HPDE6-E6E7 (cell line): ENCODE measurements around the gene PPP1R12B.
"Not testable (repeated sequence)": the region's sequence is repeated elsewhere in the genome, so short reads cannot be mapped to it uniquely, and the experiment has no call there.

Experiments
- DNase-seq: peaks from one replicate; pipeline ENCODE4 v3.0.0; 2011; ENCODE audit warnings: missing footprints; ENCODE audit errors: extremely low spot score

The PPP1R12B gene

GRCh38 chr1:202398439-202398838 lies 49.9 kb downstream of the PPP1R12B start:
- not testable (repeated sequence) for DNase-seq

GRCh38 chr1:202401771-202402170 lies 53.3 kb downstream of the PPP1R12B start:
- not testable (repeated sequence) for DNase-seq

GRCh38 chr1:202403381-202403780 lies 54.9 kb downstream of the PPP1R12B start:
- not testable (repeated sequence) for DNase-seq

GRCh38 chr1:202405928-202406327 lies 57.4 kb downstream of the PPP1R12B start:
- DNase-seq = no peak

GRCh38 chr1:202406896-202407295 lies 58.4 kb downstream of the PPP1R12B start:
- DNase-seq = not testable (repeated sequence)

GRCh38 chr1:202407378-202407777 lies 58.9 kb downstream of the PPP1R12B start:
- DNase-seq = not testable (repeated sequence)

- not testable (repeated sequence) for DNase-seq
Observed at GRCh38 chr1:202410251-202410650, 61.8 kb downstream of the PPP1R12B start.

- not testable (repeated sequence) for DNase-seq
Observed at GRCh38 chr1:202410854-202411357, 62.4 kb downstream of the PPP1R12B start.

GRCh38 chr1:202411422-202411821 lies 62.9 kb downstream of the PPP1R12B start:
- no peak for DNase-seq

- DNase-seq = not testable (repeated sequence)
Observed at GRCh38 chr1:202412421-202412820, 63.9 kb downstream of the PPP1R12B start.

GRCh38 chr1:202416641-202417040 lies 68.1 kb downstream of the PPP1R12B start:
- no peak for DNase-seq

- DNase-seq = not testable (repeated sequence)
Observed at GRCh38 chr1:202417141-202417540, 68.6 kb downstream of the PPP1R12B start.

GRCh38 chr1:202417762-202418201 lies 69.3 kb downstream of the PPP1R12B start:
- DNase-seq = not testable (repeated sequence)

- DNase-seq = not testable (repeated sequence)
Observed at GRCh38 chr1:202419731-202420130, 71.2 kb downstream of the PPP1R12B start.

- not testable (repeated sequence) for DNase-seq
Observed at GRCh38 chr1:202420422-202421094, 72.1 kb downstream of the PPP1R12B start.

- not testable (repeated sequence) for DNase-seq
Observed at GRCh38 chr1:202422709-202423108, 74.2 kb downstream of the PPP1R12B start.

- not testable (repeated sequence) for DNase-seq
Observed at GRCh38 chr1:202424260-202424659, 75.8 kb downstream of the PPP1R12B start.

GRCh38 chr1:202430111-202430510 lies 81.6 kb downstream of the PPP1R12B start:
- DNase-seq = not testable (repeated sequence)

- not testable (repeated sequence) for DNase-seq
Observed at GRCh38 chr1:202432338-202432737, 83.8 kb downstream of the PPP1R12B start.

GRCh38 chr1:202433155-202434043 lies 84.9 kb downstream of the PPP1R12B start:
- no peak for DNase-seq

GRCh38 chr1:202434059-202434458 lies 85.6 kb downstream of the PPP1R12B start:
- no peak for DNase-seq
